HG02852 (cell line): ENCODE data around the gene STPG2.
"Not testable (repeated sequence)": the region's sequence is repeated elsewhere in the genome, so short reads cannot be mapped to it uniquely, and the experiment has no call there.

Experiments used
- ATAC-seq: cut with Tn5 transposase; IDR thresholded peaks from one replicate; pipeline ENCODE4 v1.9.1; 2021; ENCODE audit warnings: mild to moderate bottlenecking, moderate library complexity; ENCODE audit not compliant: unreplicated experiment

STPG2 gene

DNA sequence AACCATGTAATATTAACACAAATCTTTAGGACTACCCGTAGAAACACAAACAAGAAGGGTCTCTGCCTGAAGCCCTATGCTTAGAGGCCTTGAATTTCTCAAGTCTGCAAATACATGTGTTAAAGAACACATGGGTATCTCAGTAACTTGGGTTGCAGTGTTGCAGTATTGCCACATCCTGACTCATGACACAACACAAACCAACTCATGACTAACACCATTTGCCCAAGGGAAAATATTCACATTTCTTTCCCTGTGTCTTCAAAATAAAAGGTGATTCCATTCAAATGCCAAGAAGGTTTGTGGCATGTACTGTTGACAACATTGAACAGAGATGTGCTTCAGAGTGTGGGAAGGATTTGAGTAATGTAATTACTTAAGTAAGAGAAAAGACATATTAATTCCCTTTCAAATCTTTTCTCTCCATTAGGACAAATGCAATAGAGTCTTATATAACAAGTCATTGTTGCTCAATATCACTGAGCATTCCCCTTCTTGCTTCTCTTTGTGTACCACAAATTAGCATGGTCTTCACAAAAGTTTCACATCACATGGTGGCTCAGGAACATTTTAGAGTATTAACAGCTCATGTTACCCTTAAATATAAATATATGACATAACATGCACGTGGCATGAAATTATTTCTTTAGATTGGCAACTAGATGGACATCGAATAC, 487.1 kb downstream of the STPG2 start:
- no peak for ATAC-seq

DNA sequence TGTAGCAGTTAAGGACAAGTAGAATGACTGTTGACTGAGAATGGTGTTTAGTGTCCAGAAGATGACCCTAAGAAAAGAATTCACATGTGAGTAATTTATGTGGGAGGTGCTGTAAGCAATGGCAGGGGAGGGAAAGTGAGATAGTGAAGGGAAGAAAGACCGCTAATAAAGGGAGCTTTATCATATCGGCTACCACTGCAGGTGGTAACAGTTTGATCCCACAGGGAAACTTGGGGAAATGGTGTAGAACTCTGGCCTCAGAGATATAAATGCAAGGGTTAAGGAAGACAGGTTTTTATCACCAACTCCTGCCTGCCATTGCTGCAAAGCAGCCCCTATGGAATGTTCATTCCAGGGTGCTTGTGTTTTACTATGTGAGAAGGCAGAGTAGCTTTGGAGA, 489.6 kb downstream of the STPG2 start:
- ATAC-seq, result no peak

DNA sequence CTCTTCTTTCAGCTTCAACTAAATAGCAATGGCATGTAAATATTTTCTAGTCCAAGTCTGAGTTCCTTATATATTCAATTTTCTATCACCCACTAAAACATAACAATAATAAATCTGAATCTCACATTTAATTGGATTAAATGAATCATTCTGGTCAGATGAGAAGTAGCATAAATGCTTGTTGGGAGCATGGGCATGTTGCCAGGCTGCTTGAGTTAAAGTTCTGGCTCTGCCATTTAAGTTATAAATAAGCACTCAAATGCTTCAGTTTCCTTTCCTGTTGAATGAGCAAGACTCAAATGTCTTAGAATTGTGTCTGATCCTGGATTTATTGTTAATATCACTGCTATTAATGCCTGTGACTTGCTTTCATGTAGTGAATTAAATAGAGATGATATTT, 496.3 kb downstream of the STPG2 start:
- ATAC-seq, result no peak

DNA sequence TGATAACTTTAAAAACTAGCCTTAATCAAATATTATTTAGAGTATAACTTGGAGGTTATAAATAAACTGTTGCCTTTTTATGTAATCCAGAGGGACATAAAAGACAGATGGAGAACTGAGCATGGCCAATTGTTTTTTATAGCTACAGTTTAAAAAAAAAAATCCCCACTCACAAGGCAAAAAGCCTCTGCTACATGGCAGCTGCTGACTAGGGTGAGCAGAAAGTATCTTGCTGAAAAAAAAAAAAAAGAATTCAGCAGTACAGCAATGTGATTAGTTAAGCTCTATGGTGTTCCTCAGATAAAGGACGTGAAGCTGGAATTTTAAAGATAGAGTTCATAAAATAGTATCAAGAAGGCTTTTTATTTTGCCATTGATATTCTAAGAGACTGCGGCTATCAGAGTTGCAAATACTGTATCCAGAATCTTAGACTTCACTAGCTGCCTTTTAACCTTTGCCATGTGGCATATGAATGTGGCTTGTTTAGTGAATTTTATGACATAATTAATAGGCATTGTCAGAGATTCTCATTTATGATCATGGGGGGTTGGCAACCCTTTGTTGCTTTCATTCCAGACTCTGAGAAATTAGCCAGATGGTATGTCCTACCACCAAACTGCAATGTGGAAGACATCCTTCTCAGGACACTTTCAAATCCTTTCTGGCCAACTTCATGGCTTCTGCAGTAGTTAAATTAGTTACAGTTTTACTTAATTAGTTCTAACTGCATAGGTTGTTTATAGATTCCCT, 498.0 kb downstream of the STPG2 start:
- ATAC-seq, result no peak

DNA sequence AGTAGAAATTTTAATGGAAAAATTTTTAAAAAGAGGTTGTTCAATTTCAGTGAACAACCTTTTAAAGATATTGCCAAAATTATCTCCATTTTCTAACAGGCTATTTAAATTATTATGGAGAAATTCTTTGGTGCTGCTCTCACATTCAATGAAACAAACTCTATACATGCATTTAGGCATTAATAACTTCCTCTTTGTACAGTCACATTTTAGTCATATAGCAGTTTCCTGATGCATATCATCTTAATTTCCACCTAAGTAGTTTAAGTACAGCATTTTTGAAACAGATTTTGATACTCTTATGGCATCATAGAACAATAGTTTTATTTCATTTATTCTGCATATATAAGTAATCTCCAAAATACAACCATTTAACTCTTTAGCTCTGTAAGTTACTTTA, 500.1 kb downstream of the STPG2 start:
- no peak for ATAC-seq

DNA sequence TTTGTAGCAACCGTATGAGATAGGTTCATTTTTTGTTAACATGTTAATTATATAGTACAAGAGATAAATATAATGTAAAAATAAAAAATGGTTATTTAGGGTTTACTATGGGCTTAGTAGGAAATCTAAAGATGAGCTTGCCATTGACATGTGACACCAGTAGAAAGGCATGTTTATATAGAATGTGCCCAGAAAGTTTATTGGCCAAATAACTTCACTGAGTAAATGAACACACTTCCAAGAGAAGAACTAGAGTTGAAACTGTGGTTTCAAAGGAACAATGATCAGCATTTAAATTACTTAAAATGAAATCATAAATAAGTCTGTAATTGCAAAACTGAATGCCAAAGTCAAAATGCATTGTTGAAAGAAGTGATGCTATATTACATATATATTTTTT, 503.3 kb downstream of the STPG2 start:
- ATAC-seq, result no peak

DNA sequence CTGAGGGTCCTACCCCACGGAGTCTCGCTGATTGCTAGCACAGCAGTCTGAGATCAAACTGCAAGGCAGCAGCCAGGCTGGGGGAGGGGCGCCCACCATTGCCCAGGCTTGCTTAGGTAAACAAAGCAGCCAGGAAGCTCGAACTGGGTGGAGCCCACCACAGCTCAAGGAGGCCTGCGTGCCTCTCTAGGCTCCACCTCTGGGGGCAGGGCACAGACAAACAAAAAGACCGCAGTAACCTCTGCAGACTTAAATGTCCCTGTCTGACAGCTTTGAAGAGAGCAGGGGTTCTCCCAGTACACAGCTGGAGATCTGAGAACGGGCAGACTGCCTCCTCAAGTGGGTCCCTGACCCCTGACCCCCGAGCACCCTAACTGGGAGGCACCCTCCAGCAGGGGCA, 509.4 kb downstream of the STPG2 start:
- not testable (repeated sequence) for ATAC-seq

DNA sequence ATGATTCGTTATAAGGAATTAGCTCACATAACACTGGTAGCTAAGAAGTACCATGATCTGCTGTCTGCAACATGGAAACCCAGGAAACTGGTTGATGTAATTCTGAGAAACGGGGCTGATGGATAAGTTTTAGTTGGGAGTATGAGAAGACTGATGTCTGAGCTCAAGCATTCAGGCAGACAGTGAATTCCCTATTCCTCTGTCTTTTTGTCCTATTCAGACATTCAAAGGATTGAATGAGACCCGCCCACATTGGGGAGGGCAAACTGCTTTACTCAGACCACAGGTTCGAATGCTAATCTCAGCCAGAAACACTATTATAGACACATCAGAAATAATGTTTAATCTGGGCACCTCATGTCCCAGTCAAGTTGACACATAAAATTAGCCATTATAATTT, 515.5 kb downstream of the STPG2 start:
- no peak for ATAC-seq

DNA sequence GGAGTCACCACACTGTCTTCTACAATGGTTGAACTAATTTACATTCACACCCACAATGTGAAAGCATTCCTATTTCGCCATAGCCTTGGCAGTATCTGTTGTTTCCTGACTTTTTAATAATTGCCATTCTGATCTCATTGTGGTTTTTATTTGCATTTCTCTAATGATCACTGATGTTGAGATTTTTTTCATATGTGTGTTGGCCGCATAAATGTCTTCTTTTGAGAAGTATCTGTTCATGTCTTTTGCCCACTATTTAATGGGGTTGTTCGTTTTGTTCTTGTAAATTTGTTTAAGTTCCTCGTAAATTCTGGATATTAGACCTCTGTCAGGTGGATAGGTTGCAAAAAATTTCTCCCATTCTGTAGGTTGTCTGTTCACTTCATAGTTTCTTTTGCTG, 519.1 kb downstream of the STPG2 start:
- no peak for ATAC-seq

DNA sequence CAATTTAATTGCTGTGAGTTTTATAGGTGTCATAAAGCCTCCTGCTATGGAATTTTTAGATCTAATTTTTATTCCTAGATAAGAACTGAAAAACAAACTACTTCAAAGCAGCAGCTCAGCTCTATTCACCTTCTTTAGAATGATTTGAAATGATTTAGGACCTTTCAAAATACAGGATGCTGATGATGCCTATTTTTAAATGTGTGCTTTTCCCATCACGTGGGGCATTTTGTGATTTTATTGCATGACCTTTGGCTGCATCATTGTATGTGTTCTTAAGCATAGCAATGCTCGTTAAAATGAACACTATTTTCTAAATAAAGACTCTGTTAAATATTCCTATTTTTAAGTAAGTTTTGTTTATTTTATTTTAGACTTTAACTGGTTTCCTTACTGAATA, 537.3 kb downstream of the STPG2 start:
- ATAC-seq, result no peak

DNA sequence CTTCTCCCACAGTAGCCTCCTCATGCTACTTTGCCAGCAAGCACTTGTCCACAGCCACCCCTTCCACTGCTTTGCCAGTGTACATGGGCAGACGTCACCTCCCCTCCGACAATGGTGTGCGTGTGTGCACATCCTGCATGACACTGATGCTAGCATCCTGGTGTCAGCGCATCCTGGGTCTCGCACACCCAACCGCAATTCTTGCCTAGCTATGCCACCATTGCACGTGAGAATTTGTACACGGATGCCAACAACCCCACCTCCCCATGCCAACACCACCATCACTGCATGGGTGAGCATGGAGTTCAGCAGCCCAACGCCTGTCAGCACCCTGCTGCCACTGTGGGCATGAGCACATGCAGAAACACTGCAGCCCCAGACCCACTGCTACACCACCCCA, 550.0 kb downstream of the STPG2 start:
- ATAC-seq, result no peak

DNA sequence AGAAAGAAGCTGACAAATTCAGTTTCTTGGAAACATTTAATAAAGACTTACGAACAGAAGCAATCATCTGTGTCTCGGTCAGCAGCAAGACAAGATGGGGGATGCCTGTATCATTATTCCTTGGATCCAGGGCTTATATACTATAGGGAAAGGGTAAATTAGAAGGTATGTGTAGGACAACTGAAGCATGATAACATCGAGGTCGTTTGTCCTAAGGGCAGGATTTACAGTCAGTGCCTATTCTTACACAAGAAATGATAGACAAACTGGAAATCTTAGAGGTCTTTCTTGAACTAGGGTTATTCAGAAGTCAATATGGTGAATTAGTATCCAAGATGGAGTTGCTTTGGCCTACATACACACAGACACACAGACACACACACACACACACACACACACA, 553.0 kb downstream of the STPG2 start:
- ATAC-seq, result no peak

DNA sequence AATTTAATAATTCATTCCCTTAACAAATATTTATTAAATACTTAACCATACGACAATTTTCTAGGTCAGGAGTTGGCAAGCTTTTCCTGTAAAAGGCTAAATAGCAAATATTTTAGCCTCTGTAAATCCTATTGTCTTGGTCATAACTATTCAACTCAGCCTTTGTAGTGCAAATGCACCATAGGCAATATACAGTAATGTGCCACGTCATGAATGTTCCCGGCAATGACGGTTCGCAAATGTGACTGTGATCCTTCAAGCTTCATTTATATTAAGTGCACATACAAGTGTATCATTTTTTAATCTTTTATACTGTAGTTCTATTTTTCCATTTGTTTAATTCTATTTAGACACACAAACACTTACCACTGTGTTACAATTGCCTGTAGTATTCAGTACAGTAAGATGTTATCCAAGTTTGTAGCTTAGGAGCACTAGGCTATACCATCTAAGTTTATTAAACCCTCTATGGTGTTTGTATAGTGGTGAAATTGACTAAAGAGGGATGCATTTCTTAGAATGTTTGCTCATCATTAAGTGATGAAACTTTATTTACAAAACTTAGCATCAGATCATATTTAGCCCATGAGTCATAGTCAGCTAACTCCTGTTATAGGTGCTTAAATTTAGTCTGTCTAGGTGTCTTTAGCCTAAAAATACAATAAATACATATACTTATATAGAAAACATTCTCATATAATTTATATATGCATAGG, 553.6 kb downstream of the STPG2 start:
- ATAC-seq, result no peak

DNA sequence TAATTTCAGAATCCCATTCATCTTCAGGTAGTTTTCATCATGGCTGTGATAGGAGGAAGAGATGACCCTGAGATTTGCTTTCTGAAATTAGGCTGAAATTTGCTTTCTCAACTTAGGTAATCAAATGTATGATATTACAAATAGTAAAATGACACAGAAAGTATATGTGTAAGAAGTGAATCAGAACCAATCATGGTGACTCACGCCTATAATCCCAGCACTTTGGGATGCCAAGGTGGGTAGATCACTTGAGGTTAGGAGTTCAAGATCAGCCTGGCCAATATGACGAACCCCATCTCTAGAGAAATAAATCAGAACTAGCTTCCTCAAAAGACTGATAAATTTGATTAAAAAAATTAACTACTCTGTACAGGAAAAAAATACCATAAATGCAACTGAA, 555.4 kb downstream of the STPG2 start:
- no peak for ATAC-seq

DNA sequence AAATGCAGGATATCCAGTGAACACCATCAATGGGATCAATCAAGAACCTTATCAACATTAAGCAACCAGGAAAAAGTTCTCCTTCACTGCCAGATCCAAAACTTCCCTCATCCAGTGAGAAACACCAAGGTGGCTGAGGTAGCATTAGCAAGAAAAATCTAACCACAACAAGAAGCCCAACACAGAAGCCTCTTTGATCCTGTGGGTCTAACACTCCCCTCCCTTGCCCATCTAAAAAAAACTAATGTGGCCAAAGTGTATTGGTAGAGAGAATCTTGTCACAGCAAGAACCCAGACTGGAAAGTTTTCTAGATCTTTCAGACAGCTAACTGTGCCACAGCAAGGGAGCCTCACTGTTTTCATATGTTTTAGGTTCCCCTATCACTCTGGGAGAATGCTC, 558.0 kb downstream of the STPG2 start:
- no peak for ATAC-seq

DNA sequence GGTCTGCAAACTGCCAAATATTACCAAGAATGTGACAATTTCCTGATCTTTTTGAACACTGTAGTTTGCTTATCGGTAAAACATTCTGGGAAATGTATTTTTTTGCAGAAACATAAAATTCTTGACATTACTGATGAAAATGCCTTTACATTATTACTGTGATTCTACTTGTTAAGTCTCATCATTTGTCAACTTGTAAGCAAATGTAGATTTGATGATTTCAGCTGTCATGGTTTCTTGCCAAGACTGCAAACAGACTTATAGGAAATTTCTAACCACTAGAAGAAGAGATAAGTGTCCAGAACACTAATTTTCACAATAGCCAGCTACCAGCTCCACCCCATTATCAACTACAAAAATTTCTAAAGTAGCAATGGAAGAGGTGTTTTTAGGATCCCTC, 560.4 kb downstream of the STPG2 start:
- ATAC-seq, result no peak

DNA sequence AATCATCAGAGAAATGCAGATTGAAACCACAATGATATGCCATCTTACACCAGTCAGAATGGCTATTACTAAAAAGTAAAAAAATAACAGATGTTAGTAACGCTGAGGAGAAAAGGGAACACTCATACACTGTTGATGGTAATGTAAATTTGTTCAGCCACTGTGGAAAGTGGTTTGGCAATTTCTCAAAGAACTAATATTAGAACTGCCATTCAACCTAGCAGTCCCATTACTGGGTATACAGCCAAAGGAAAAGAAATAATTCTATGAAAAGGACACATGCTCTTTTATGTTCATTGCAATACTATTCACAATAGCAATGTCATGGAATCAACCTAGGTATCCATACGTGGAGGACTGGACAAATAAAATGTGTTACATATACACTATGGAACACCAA, 566.3 kb downstream of the STPG2 start:
- no peak for ATAC-seq

DNA sequence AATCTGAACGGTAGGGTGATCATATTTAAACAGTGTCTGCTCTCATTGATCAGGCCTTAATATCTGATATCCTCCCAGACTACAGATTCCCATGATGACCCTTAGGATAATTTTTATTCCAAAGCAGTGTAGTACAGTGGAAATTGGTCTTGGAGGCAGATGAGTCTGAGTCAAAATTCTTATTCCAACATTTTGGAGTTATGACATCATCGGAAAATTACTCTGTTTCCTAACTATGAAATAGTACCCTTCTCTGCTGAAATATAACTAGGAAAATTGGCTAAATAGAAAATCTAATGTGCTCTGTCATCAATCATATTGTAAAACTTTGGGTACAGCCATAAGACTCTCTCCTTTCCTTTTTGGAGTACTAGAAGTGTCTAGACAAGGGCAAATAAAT, 583.3 kb downstream of the STPG2 start:
- no peak for ATAC-seq

DNA sequence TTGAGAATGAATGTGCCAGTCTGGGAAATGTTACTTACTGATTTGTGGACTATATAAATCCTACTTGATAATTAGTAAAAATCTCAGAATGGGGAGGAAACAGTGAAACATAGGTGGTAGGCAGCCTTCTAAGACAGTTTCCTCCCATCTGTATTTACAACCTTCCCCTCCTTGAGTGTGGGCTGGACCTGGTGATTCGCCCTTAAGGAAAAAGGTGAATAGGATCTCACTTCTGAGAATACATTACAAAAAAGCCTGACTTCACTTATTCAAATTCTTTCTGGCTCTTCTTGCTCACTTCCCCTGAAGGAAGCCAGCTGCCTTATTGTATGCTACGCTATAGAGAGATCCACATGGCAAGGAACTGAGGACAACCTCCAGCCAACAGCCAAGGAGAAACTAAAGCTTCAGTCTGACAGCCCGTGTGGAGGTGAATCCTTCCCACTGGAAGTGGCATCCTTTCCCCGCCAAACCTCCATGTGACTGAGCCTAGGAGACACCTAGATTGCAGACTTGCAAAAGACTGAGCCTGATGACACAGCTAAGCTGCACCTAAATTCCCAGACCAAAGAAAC, 585.0 kb downstream of the STPG2 start:
- no peak for ATAC-seq

DNA sequence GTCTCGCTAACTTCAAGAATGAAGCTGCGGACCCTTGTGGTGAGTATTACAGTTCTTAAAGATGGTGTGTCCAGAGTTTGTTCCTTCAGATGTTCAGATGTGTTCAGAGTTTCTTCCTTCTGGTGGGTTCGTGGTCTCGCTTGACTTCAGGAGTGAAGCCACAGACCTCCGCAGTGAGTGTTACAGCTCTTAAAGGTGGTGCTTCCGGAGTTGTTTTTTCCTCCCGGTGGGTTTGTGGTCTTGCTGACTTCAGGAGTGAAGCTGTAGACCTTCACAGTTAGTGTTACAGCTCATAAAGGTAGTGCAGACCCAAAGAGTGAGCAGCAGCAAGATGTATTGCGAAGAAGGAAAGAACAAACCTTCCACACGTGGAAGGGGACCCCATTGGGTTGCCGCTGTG, 592.6 kb downstream of the STPG2 start:
- ATAC-seq, result not testable (repeated sequence)

DNA sequence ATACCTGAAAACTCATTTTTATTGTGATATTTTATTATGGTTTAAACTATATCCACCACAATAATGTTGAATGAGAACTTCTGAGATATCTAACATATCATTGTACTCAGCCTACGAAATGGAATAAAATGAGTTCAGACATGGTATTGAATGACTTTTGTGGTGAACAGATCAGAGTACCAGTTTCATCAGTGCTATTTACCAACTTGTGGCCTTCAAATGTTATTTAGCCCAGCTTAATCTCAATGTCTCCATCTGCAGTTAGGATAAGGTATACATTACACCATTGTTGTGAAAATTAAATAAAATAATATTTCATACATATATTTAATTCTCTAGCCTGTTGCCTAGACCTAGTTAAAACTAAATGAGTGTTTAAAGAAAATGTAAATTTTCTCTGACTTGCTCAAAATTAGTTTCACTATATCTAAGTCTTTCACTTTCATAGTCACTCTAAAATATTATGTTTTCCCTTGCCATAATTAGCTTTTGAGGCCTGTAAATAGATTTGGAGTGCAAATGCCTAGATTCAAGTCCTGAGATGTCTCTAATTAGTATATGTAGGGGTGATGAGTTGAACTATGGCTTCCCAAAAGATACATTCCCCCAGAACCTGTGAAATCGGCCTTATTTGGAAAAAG, 594.2 kb downstream of the STPG2 start:
- ATAC-seq, result peak; percentile 67
